EH (cell line): ENCODE results near the gene CWC25.
A peak's percentile ranks its signal among the peaks of the same experiment; 100 is the strongest.
"Not testable (repeated sequence)": the region's sequence is repeated elsewhere in the genome, so short reads cannot be mapped to it uniquely, and the experiment has no call there.

Experiments
- DNase-seq: peaks from one replicate; pipeline ENCODE4 v3.0.0-alpha.2; 2015; ENCODE audit warnings: low read depth

The CWC25 gene

DNA sequence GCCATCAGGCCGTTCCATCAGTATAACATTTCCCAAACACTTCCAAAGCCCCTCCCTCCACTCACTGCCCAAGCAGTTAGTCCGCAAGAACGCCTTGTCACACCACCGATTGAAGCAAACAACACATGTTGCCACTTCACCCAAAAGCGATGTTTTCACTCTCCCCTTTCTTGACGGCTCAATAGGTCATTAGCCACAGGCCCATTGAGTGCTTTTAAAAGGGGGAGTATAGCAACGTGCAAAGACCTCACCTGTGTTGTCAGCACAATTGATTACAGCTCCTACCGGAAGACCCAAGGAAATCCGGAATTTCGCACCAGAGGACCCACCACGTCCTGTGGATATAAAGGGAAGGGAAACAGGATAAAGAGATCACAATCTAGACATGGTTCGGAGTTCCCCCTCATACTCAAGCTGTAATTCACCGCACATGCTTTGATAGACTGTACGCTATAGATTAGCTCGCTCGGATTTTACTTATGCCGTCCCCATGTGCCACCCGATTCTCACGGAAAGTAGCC lies 27.7 kb upstream of the CWC25 start:
- no peak for DNase-seq

DNA sequence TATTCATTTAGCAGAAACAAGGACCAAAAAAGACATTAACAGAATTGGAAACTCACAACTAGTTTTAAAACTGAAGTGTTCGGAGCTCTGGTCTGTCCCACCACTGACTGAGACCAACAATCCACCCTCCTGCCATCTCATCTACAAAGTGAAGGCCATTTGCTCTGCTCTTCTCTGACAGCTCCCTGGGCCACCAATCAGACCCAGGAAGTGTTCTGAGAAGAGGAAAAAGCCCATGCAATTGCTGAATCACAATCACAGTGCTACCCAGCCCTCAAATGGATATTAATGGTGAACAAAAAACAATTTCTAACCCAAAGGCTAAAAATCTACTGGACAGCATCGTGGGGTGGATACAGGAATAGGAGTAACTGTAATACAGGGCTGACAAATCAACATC lies 26.3 kb upstream of the CWC25 start:
- DNase-seq: peak; percentile 43

DNA sequence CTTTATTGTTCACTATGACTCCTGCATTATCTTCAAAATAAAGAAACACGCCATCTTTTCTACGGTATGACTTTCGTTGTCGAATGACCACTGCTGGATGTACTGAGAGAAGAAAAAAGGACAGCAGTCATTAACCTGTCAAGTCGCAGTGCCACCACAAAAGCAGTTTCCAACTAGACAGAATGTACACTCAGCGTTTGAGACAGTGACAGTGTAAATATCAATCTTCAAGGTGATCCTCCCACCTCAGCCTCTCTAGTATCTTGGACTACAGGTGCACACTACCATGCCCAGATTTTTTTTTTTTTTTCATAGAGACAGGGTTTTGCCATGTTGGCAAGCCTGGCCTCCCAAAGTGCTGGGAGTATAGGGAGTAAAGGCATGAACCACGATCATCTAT lies 25.3 kb upstream of the CWC25 start:
- DNase-seq: no peak

DNA sequence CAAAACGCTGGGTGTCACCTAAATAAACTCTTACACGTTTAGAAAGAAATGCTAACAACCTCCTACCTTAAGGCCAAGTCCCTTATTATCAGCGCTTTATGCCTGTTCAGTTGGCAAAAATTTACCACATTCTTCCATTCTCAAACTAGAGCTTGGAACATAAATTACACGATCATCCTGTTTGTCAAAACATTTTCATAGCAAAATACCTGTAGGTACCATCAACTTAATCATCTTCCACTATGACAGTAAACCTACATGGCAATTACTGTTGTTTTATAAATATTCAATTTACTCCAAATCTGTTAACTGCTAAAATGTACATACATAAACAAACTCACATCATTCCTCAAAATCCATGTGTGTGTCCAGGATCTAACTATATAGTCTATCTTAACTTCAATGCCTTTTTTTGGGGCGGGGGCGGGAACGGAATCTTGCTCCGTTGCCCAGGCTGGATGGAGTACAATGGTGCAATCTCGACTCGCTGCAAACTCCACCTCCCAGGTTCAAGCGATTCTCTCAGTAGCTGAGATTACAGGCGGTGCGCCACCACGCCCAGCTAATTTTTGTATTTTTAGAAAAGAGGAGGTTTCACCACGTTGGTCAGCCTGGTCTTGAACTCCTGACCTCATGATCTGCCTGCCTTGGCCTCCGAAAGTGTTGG lies 24.0 kb upstream of the CWC25 start:
- DNase-seq: no peak

DNA sequence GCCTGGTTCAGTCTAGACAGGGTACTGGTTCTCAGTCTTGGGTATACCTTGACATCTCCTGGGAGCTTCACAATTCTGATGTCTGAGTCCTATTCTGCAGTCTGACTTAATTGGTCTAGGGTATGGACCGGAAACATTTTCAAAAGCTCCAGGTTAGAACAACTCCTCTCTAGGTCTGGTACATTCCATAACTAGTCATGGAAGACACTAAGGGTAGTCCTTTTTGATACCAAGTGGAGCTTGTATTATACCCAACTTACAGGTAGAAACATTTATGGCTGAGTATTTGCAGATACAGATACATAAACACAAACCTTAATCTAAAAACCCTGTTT lies 23.4 kb upstream of the CWC25 start:
- DNase-seq: no peak

DNA sequence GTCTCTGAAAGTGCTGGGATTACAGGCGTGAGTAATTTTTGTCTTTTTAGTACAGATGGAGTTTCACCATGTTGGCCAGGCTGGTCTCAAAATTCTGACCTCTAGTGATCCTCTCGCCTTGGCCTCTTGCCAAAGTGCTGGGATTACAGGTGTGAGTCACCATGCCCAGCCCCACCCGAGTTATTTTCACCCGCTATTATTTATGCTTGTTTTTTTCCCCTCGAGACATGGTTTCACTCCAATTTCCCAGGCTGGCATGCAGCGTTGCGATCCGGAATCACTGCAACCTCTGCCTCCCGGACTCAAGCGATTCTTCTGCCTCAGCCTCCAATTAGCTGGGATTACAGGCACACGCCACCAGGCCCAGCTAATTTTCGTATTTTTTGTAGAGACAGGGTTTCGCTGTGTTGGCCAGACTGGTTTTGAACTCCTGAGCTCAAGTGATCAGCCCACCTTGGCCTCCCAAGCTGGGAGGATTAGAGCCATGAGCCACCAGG lies 19.2 kb upstream of the CWC25 start:
- no peak for DNase-seq

DNA sequence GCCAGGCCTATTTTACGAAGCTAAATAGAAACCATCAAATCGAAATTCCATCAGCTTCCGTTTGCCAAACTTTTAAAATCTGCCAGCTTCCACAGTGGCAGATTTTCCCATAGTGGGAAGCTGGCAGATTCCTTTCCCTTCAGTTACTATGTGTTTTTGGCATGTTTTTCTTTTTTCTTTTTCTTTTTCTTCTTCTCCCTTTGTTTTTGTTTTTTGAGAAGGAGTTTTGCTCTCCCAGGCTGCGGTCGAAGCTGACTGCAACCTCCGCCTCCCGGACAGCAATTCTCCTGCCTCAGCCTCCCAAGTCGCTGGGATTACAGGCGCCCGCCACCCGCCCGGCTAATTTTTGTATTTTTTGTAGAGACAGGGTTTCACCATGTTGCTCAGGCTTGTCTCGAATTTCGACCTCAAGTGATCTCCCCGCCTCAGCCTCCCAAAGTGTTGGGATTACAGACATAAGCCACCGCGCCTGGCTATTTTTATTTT lies 684 bp upstream of the CWC25 start:
- no peak for DNase-seq

DNA sequence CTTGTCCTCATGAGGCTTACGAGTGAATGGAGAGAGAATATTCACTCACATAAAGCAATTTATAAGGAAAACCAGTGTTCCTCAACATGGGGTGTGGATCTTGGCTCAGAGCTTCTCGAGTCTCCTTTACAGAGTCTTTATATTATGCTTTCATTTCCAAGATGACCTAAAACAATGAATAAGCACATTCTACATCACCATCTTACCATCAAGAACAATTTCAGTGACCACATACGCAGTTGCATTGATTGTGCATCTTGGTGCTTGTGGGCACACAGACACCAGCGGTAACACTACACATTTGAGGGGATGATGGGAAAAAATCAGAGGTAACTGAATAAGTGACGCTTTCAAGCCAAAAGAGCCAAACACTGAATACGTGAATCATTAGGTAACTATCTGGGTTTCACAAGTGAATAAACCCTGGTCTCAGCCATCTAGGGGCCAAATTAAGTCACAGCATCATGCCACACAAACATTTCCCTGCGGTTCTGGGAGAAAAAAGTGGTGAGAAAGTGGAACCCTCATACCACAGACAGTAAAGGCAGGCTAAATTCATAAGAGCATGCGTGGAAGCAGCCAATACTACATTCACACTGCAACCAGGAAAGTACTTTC lies 9.4 kb downstream of the CWC25 start:
- DNase-seq: peak; percentile 73

DNA sequence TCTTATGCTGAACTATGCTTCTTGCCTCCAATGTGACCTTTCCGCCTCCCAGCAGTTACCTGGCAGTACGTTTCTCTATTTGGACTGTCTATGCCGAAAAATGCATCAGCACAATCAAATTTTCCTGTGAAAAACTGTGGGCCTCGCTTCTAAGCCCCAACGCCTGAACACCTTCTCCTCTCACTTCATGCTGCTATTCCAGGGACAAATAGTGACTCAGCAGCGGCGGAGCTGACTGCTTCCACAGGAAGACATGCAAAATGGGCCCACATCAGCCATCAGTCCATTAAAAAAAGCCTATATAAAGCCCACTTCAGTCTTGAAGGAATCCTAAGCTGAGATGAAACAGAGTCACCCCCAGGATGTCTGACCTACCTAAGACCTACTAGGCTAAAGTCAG lies 15.3 kb downstream of the CWC25 start:
- DNase-seq: no peak

DNA sequence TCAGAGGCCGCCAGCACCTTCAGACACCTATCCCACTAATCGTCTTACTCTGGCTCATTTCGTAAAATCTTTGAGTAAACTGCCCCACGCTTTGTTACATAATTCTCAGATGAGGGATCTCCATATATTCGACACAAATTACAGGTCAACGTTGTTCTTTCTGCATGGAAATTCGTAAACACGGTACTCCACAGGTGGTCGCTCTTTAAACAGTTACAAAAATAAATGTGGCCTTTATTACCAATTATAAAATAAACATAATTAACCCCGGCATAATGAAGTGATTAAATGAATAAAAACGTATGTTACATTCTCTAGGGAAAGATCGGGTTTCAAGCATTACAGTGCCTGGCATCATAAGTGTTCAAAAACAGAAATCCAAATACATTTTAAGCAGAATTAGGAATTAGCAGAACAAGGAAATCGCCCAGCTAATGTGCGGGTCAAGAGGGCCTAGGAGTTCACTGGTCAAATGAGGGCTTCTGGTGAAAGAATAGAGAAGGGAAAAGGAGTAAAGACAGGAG lies 24.8 kb downstream of the CWC25 start:
- DNase-seq: no peak

DNA sequence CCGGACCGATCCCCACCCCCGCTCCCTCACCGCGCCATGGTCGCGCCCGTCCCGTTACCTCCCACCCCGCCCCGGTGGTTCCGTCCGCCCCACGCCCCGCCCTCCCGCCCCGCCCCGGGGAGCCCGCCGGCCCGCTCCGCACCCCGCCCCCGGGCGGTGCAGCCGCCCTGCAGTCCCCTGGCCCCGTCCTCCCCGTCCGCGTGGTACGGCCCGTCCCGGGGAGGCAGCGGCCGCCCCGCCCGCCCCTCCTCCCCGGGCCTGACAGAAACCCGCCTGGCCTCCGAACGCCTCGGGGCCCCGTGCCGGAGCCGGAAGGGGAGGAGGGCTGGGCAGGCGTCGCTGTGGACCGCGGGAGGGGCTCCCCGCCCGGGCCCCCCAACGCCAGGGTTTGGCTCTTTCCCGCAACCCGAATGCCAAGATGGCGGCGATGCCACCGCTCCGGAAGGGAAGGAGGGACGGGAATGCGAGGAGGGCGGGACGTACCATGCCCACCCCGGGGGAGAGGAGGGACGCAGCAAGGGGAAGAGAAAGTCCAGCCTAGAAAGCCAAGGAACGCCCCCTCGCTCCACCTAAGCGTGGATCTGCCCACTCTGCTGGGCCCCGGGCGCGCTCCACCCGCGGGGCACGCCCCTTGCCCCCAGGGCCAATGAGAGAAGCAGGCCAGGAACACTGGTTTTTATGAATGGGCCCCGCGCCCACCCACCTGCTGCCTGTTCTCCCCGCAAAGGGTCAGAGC lies 25.5 kb downstream of the CWC25 start, which contains the start of gene PIP4K2B:
TSS of gene PIP4K2B (minus strand) at position 56 of the 736 bp plus-strand sequence. CDS start 132 bp downstream, outside the sequence.
- DNase-seq: peak; percentile 98

DNA sequence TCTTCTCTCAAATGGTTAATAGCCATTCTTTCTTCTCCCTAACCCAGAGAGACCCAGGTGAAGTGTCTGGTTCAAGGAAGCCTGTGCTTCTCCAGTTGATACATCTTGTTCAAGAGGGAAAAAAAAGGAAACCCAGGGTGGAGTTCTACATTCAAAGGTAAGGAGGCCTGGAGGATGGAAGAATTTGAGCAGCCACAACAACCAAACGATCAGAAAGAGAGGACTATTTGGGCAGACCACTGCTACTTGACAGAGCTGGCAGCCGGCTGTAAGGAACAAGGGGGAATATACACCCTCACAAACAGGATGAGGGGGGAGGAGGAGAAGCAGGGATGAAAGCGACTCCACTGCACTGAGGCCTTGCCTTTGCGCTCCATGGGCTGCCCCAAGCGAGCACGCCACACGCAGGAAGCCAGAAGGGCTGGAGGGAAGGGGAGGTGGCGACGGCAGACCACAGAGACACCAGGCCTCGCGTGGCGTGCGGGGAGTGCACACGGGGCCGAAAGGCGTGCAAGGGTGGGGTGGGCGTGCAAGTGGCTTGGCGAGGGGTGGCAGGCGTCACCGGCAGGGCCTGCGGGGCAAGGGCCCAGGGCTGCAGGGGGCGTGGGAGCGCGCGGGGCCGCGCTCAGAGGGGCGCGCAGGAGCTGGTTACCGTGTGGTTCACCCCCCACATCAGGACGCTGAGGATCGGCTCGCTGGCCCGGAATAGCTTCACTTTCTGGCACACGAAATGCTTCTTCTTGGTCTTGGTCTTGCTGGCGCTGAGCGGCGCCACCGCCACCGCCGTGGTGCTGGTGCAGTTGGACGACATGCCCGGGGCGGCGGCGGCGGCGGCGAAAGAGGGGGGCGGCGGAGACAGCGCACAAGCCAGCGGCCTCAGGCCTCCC lies 26.3 kb downstream of the CWC25 start:
- peak; percentile 70 for DNase-seq

DNA sequence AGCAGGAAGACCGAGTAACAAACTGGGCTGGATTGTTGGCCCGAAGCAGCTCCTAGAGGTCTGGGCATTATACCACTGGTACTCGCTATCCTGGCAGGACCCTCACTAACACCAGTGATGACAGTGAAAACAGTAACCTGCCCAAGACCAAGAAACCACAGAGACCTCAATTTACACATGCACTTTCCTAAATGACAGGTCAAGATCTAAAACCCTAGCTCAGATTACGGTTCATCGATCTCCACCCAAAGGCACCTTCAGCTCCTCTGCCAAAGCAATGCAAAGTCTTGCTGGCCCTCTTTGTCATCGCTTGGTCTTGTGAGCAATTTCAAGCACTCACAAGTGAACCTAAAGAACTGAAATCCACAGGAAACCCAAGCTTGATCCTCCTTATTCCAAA lies 27.3 kb downstream of the CWC25 start:
- peak; percentile 11 for DNase-seq

DNA sequence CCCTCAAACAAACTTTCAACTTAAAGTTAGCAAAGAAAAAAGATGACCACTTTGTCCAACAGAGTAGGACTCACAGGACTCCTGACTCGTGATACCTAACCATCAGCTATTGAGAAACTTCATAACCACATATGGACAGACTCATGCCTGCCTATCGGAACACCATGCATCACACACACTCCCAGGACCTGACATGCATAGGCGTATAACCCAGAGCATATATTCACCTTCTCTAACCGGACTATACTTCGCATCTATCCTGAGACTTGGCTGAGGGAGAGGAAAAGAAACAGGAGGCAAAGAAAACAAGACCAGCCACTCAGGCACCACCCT lies 28.0 kb downstream of the CWC25 start:
- DNase-seq: peak; percentile 24

DNA sequence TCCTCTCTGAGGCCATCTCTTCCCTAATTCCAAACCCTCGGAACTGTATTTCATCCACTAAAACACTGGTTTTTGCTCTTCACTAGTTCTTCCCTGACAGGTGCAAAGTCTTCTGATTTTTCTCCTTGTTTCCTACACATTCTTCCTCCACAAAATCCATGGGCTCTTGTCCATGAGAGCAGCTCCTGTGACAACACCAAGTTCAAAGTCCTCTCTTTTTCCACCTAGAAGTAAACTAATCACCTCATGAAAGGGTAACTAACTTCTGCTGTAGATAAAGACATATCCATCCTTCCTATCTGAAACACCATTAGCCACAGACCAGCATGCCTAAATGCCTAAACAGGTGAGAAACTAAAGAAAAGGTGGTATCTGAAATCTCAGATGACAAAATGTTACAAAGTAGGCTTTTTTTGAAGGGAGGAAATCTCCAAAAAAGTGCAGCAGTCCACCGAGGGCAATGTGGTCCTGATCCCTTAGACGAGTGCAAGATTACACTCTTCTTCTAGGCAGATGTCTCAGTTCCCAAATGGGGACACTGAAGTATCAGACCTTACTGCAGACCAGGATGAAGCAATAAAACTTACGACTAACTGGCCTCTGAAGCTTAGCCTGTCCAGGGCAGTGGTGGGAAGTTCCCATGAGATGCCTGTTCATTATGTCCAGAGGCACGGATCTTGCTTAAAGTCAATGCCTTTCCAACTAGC lies 28.5 kb downstream of the CWC25 start:
- DNase-seq: no peak

DNA sequence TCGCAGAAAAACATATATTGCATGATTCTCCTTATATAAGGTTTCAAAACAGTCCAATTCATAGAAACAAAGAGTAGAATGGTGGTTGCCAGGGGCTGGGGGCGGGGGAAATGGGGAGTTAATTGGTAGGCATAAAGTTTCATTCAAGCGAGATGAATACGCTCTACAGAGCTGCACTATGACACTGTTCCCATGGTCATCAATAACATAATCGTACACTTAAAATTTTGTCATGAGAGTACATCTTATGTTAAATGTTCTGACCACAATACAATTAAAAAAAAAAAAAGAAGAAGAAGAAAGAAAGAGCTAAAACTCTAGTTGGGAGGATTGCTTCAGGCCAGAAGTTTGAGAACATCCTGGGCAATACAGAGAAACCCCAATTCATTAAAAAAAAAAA lies 30.9 kb downstream of the CWC25 start:
- DNase-seq: no peak

DNA sequence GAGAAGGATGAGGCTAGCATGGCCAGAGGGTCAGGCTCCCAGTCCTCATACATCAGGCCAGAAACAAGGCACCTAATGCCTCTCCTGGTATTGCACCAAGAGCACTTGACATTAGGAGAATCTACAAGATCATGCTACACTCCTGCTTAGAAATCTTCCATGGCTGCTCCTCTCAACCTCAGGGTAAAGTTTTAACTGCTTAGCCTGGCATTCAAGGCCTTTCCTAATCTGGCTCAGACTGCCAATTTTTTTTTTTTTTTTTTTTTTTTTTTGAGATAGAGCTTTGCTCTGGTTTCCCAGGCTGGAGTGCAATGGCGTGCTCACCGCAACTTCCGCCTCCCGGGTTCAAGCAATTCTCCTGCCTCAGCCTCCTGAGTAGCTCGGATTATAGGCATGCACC lies 34.0 kb downstream of the CWC25 start:
- DNase-seq: no peak

DNA sequence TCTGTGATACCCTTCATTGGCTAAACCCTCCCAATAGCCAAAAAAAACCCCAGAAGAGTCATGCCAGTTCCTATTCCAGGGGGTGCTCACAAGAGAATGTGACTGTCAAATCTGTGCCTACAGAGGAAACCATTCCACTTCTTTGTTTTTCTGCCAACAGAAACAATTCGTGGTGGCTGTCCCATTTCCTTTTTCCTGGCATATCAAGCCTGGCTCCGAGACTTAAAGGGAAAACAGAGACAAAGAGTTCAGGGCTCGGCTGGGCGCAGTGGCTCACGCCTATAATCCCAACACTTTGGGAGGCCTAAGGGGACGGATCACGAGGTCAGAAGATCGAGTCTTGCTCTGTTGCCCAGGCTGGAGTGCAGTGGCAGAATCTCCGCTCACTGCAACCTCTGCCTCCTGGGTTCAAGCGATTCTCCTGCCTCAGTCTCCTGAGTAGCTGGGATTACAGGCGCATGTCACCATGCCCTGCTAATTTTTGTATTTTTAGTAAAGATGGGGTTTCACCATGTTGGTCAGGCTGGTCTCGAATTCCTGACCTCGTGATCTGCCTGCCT lies 34.9 kb downstream of the CWC25 start:
- DNase-seq: peak; percentile 32

DNA sequence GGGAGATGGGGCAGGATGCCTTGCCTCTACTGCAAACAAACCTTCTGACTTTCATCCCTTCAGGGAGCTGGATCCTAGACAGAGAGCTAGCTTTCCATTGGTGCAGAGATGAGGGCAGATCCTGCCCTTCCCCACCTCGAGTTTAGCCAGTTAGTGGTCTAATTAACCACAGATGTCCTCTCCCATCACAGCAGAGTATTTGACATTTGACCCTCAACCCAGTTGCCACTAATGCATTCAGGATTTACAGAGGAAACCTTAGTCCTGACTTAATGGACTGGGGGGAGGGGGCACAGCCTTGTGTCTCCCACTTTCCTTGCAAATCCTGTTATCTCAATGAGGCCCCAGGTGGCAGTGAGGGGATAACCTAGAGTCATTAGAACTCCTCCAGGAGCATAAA lies 35.9 kb downstream of the CWC25 start:
- DNase-seq: peak; percentile 84

DNA sequence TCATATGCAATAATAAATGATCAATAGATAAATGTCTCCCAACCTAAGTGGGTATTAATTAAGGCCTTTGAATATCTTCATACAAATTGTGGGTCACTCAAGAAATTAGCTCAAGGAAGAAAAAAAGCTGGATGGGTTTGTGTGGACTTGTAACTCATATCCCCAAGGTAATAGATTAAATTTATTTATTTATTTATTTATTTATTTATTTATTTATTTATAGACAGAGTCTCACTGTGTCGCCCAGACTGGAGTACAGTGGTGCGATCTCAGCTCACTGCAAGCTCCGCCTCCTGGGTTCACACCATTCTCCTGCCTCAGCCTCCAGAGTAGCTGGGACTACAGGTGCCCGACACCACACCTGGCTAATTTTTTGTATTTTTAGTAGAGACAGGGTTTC lies 37.1 kb downstream of the CWC25 start:
- not testable (repeated sequence) for DNase-seq

DNA sequence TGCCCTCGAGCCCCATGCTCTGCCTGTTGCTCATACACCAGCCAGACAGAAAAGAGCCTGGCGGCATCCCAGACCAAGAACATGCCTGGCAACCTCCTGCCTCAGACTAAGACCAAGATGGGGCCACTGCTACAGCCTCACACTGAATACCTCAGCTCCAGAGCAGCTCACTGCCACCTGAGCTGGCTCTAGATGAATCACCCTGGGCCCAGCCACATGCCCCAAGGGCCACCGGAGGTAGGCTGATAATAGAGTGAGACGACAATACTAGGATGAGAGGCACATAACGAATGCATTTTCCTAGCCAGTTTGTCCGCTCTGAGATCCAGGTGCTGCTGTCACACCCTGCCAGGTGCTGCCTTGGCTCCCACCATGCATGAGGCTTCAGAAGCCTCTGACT lies 38.7 kb downstream of the CWC25 start:
- DNase-seq: no peak
